ENCODE results near the gene VPS8. TPM values are rescaled to one million over a fixed set of nuclear protein-coding genes. Genes with fewer than 3 reads are reported as not detected.

Gene VPS8
- total RNA-seq, 4 donors from 2014 or later: 31.0 to 39.0 (median 32.6) TPM

- DNase-seq (ENCODE audit: extremely low spot score): no peak
- Histone ChIP-seq H3K27ac (replicated peaks in 1 of 4) (no peak overlapping the region), H3K27me3 (peaks cover 0 to 28% (median 0%) of the 10 kb centered on the region in 4 donors), H3K36me3 (no peaks in the 10 kb centered on the region), H3K9me3 (no peaks in the 10 kb centered on the region), H3K4me3 (no peak overlapping the region), H3K4me1 (peaks cover 0 to 9% (median 5%) of the 10 kb centered on the region in 4 donors)
- intact Hi-C loops (cut with DNase I): loop anchor here (1.0 to 5.0 kb wide), 2 partner anchors 51 to 220 kb away; no protein-coding TSS in a partner anchor
- no peak for TF ChIP-seq EP300 (IDR thresholded peaks at IDR 0.05)
- TF ChIP-seq POLR2AphosphoS5 (IDR thresholded peaks at IDR 0.05): no peak
- no peak for TF ChIP-seq POLR2A (IDR thresholded peaks at IDR 0.05; ENCODE audit: low read depth)
- TF ChIP-seq CTCF (IDR thresholded peaks at IDR 0.05): no peak
- 49% methylated on average over 13 of the region's 26 CpGs for WGBS
These were observed 33.3 kb upstream of the VPS8 start for GRCh38 chr3:184778426-184779332.

GRCh38 chr3:184780981-184781515 is 30.9 kb upstream of the VPS8 start:
- Histone ChIP-seq H3K9me3 (no peaks in the 10 kb centered on the region), H3K36me3 (no peaks in the 10 kb centered on the region), H3K4me3 (no peak overlapping the region), H3K27ac (replicated peaks in 1 of 4) (no peak overlapping the region), H3K4me1 (peaks cover under 1 to 16% (median 4%) of the 10 kb centered on the region in 4 donors), H3K27me3 (peaks cover 0 to 28% (median 0%) of the 10 kb centered on the region in 4 donors)
- DNase-seq (ENCODE audit: extremely low spot score): no peak
- intact Hi-C loops (cut with DNase I): loop anchor here (1.0 kb wide), 1 partner anchor 220 kb away; the partner anchor contains the start of gene EPHB3
- 87% methylated on average over 3 of the region's 6 CpGs for WGBS
- TF ChIP-seq CTCF (IDR thresholded peaks at IDR 0.05) (no peak), EP300 (IDR thresholded peaks at IDR 0.05) (no peak), POLR2A (IDR thresholded peaks at IDR 0.05; ENCODE audit: low read depth) (no peak), POLR2AphosphoS5 (IDR thresholded peaks at IDR 0.05) (no peak)

DNA sequence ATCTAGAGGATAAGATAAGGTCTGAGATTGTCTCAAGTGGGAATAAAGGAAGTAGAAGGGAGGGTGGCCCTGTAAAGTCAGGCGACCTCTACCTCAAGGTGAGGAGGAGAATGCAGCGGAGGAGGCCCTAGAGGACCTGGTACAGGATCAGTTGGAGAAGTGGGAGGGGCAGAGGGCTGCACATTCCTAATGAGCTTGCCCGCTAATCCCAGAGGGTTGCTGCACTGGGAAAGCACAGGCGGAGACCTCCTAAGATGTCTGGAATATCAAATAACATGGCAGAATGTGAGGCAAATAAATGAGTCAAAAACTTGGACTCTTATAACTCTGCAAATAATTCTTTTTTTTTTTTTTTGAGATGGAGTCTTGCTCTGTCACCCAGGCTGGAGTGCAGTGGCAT is 30.2 kb upstream of the VPS8 start:
- no peaks in the 10 kb centered on the region for H3K36me3 ChIP-seq
- peaks cover 8 to 23% (median 11%) of the 10 kb centered on the region in 4 donors for H3K4me1 ChIP-seq
- no peak overlapping the region for H3K27ac ChIP-seq (replicated peaks in 1 of 4)
- H3K9me3 ChIP-seq: no peaks in the 10 kb centered on the region
- 85% methylated on average over 4 of the region's 4 CpGs for WGBS
- no peak overlapping the region for H3K4me3 ChIP-seq
- intact Hi-C loops (cut with DNase I): no loop called here
- peaks cover 0 to 28% (median 0%) of the 10 kb centered on the region in 4 donors for H3K27me3 ChIP-seq
- TF ChIP-seq POLR2AphosphoS5 (IDR thresholded peaks at IDR 0.05) (no peak), POLR2A (IDR thresholded peaks at IDR 0.05; ENCODE audit: low read depth) (no peak), CTCF (IDR thresholded peaks at IDR 0.05) (no peak)
- no peak for DNase-seq (ENCODE audit: extremely low spot score)

GRCh38 chr3:184783319-184783718 is 28.6 kb upstream of the VPS8 start:
- H3K9me3 ChIP-seq: no peaks in the 10 kb centered on the region
- TF ChIP-seq EP300 (IDR thresholded peaks at IDR 0.05) (no peak), POLR2A (IDR thresholded peaks at IDR 0.05; ENCODE audit: low read depth) (no peak), POLR2AphosphoS5 (IDR thresholded peaks at IDR 0.05) (no peak), CTCF (IDR thresholded peaks at IDR 0.05) (no peak)
- 93% methylated on average over 7 of the region's 7 CpGs for WGBS
- intact Hi-C loops (cut with DNase I): no loop called here
- no peaks in the 10 kb centered on the region for H3K36me3 ChIP-seq
- peaks cover 10 to 20% (median 14%) of the 10 kb centered on the region in 4 donors for H3K4me1 ChIP-seq
- no peak overlapping the region for H3K27ac ChIP-seq (replicated peaks in 1 of 4)
- no peak for DNase-seq (ENCODE audit: extremely low spot score)
- peaks cover 0 to 24% (median 0%) of the 10 kb centered on the region in 4 donors for H3K27me3 ChIP-seq
- no peak overlapping the region for H3K4me3 ChIP-seq
